Measurements from ENCODE around the gene MIOX.

GRCh38 chr22:50461536-50461935, 25.1 kb upstream of the MIOX start:
- TF ChIP-seq CTCF (conservative IDR thresholded peaks at IDR 0.05; ENCODE audit: low read depth, low read length) (no peak), EZH2 (IDR thresholded peaks at IDR 0.05; ENCODE audit: borderline replicate concordance, low read depth, low read length, poor library complexity, severe bottlenecking) (no peak)
